GM12878 (cell line): Measurements from ENCODE around the gene ROBO1. TPM values are rescaled to one million over a fixed set of nuclear protein-coding genes. Genes with fewer than 3 reads are reported as not detected.
A peak's percentile ranks its signal among the peaks of the same experiment; 100 is the strongest.

Experiments
- ATAC-seq: fragments of 200-7000 bp; cut with Tn5 transposase; 3 replicates; pipeline ENCODE4 v1.9.1; 2020; ENCODE audit warnings: mild to moderate bottlenecking, moderate library complexity
- BruUV-seq: library from RNA; stranded (reverse); fragments of 400-500 nt; replicated peaks from 2 replicates; lab custom pipeline; 2021; lab: Mats Ljungman, UMichigan
- CTCF ChIA-PET: fragments of 300-600 bp; sonication (Branson Sonifier 250); formaldehyde crosslinking; extraction: SDS; loops from one replicate; lab custom pipeline; 2021; ENCODE audit warnings: inconsistent platforms; lab: Yijun Ruan, JAX
- POLR2A ChIA-PET: fragments of 350-600 bp; formaldehyde crosslinking; extraction: SDS; loops from one replicate; lab custom pipeline; 2021; ENCODE audit warnings: inconsistent platforms; lab: Charles Lee
- RAD21 ChIA-PET: fragments of 300-600 bp; sonication (Branson Sonifier 250); formaldehyde crosslinking; loops from one replicate; lab custom pipeline; 2023; ENCODE audit warnings: antibody characterized with exemption; ENCODE audit not compliant: unreplicated experiment; lab: Charles Lee
- SMC1A ChIA-PET: fragments of 300-600 bp; sonication (Branson Sonifier 250); formaldehyde crosslinking; loops from one replicate; lab custom pipeline; 2023; ENCODE audit not compliant: unreplicated experiment, uncharacterized antibody; lab: Charles Lee
- DNase-seq: peaks from one replicate; pipeline ENCODE4 v3.0.0-alpha.2; 2011; ENCODE audit warnings: low read depth, low spot score
- FAIRE-seq: peaks from 3 replicates; lab custom pipeline; 2011; peaks lifted over from hg19 to GRCh38; lab: Jason Lieb, UNC
- H2AFZ ChIP-seq: 2 replicates; pipeline ENCODE4 v1.6.0; 2011; ENCODE audit warnings: low read depth, low read length, control low read depth; ENCODE audit not compliant: control insufficient read depth
- H3K27ac ChIP-seq: 2 replicates; pipeline ENCODE4 v1.5.1; 2011; ENCODE audit warnings: control low read depth; ENCODE audit not compliant: control insufficient read depth, insufficient read depth
- H3K27me3 ChIP-seq, 2 experiments: replicated peaks in 1 of 2; 2 replicates each; pipeline versions ENCODE4 v1.6.0 to v1.6.1; 2011; ENCODE audit warnings: low read length in 1 of 2; ENCODE audit not compliant: control insufficient read depth in 2 of 2, insufficient read depth in 2 of 2
- H3K36me3 ChIP-seq, 2 experiments: 2 replicates each; pipeline ENCODE4 v1.5.1; 2011; ENCODE audit warnings: low read length in 1 of 2; ENCODE audit not compliant: control insufficient read depth in 2 of 2, insufficient read depth in 2 of 2
- H3K4me1 ChIP-seq: 2 replicates; pipeline ENCODE4 v1.6.1; 2011; ENCODE audit warnings: mild to moderate bottlenecking, low read length, moderate library complexity, mixed read lengths; ENCODE audit not compliant: control insufficient read depth, insufficient read depth
- H3K4me2 ChIP-seq: 2 replicates; pipeline ENCODE4 v1.6.0; 2011; ENCODE audit warnings: control low read depth; ENCODE audit not compliant: control insufficient read depth, insufficient read depth
- H3K4me3 ChIP-seq: fragments of 200-600 bp; sonication (generic); 2 replicates; pipeline ENCODE4 v1.5.1; 2016
- H3K79me2 ChIP-seq: 2 replicates; pipeline ENCODE4 v1.6.0; 2011; ENCODE audit warnings: low read length; ENCODE audit not compliant: control insufficient read depth, insufficient read depth
- H3K9ac ChIP-seq: 2 replicates; pipeline ENCODE4 v1.8.0; 2011; ENCODE audit warnings: low read length, control low read depth, mixed read lengths; ENCODE audit not compliant: control insufficient read depth, insufficient read depth
- H3K9me3 ChIP-seq: replicated peaks from 3 replicates; pipeline ENCODE4 v1.5.1; 2011; ENCODE audit warnings: mild to moderate bottlenecking, low read length; ENCODE audit not compliant: control insufficient read depth, insufficient read depth
- H4K20me1 ChIP-seq: 2 replicates; pipeline ENCODE4 v1.6.0; 2011; ENCODE audit not compliant: control insufficient read depth, insufficient read depth
- EGR1 ChIP-seq, 2 experiments: IDR thresholded peaks; 1 replicate in 1 of 2; 2 replicates in 1 of 2; pipeline ENCODE4 v1.6.1; 2011 to 2012; ENCODE audit warnings: low read depth in 2 of 2, low read length in 2 of 2, borderline replicate concordance in 1 of 2, mild to moderate bottlenecking in 1 of 2, moderate library complexity in 1 of 2
- ETV6 ChIP-seq, 2 experiments: fragments of 450-650 bp in 1 of 2; IDR thresholded peaks in 1 of 2; conservative IDR thresholded peaks in 1 of 2; 2 replicates each; pipeline ENCODE4 v1.6.1; 2014; ENCODE audit warnings: antibody characterized with exemption in 1 of 2, borderline replicate concordance in 1 of 2, low read depth in 1 of 2, mild to moderate bottlenecking in 1 of 2, moderate library complexity in 1 of 2
- HDAC2 ChIP-seq: fragments of 200-600 bp; sonication (generic); IDR thresholded peaks from 2 replicates; pipeline ENCODE4 v1.6.1; 2017
- POLR2AphosphoS5 ChIP-seq: IDR thresholded peaks from 2 replicates; pipeline ENCODE4 v1.6.1; 2011; ENCODE audit warnings: mild to moderate bottlenecking, low read length, inconsistent platforms
- RAD21 ChIP-seq: IDR thresholded peaks from 2 replicates; pipeline ENCODE4 v1.6.1; 2011; ENCODE audit warnings: mild to moderate bottlenecking, low read depth, low read length, moderate library complexity; ENCODE audit not compliant: insufficient read depth
- SMC3 ChIP-seq: IDR thresholded peaks from 2 replicates; pipeline ENCODE4 v1.6.1; 2011; ENCODE audit warnings: low read length, improper control_type of control experiment, borderline replicate concordance
- STAT1 ChIP-seq: fragments of 450-650 bp; conservative IDR thresholded peaks from 2 replicates; pipeline ENCODE4 v1.6.1; 2014; ENCODE audit warnings: antibody characterized with exemption, mild to moderate bottlenecking
- SUPT20H ChIP-seq: IDR thresholded peaks from 2 replicates; pipeline ENCODE4 v1.6.1; 2011; ENCODE audit warnings: low read depth, mild to moderate bottlenecking, low read length, moderate library complexity, borderline replicate concordance; ENCODE audit not compliant: control insufficient read depth
- YY1 ChIP-seq: IDR thresholded peaks from 2 replicates; pipeline ENCODE4 v1.6.1; 2011; ENCODE audit warnings: low read depth, mild to moderate bottlenecking, low read length
- in situ Hi-C: fragments of 300-500 bp; cut with MboI; formaldehyde crosslinking; loops from 9 replicates; pipeline ENCODE4 v1.14.3; 2018; ENCODE audit warnings: mixed read lengths
- intact Hi-C: fragments of 100-400 bp; cut with micrococcal nuclease; formaldehyde crosslinking; loops from one replicate; pipeline ENCODE4 v1.14.2; 2022; ENCODE audit not compliant: unreplicated experiment
- polyA plus RNA-seq, 11 experiments: library from polyadenylated mRNA; depleted of rRNA in 4 of 11; unstranded in 6 of 11; stranded (reverse) in 5 of 11; fragments of >200 nt; fragmentation: Nextera tagmentation in 4 of 11; fragmentation: Illumina TruSeq in 1 of 11; extraction: Ambion mirVana in 4 of 11; extraction: Trizol in 1 of 11; gene quantifications; 1 replicate in 1 of 11; 2 replicates in 10 of 11; pipeline versions ENCODE4 v1.2.1 to v1.2.3, GENCODE V29; 2011 to 2016; ENCODE audit warnings: inconsistent platforms in 2 of 11, missing spikeins in 2 of 11, low read depth in 1 of 11
- total RNA-seq, 4 experiments: library from RNA; depleted of rRNA in 3 of 4; stranded (reverse); fragments of >200 nt in 3 of 4; fragmentation: Illumina TruSeq in 1 of 4; extraction: Trizol in 1 of 4; gene quantifications; 2 replicates each; pipeline versions ENCODE4 v1.2.1 to v1.2.3, GENCODE V29; 2013 to 2021
- TF ChIP-seq, protein P1 (sequence below), 3 experiments: IDR thresholded peaks in 2 of 3; conservative IDR thresholded peaks in 1 of 3; 2 replicates each; pipeline ENCODE4 v1.5.1; 2011; ENCODE audit warnings: low read depth in 3 of 3, low read length in 3 of 3, mild to moderate bottlenecking in 3 of 3, control low read depth in 2 of 3, moderate library complexity in 2 of 3, inconsistent platforms in 1 of 3, mixed read lengths in 1 of 3; ENCODE audit not compliant: control insufficient read depth in 2 of 3, insufficient read depth in 1 of 3; ENCODE audit errors: extremely low read depth in 1 of 3
- TF ChIP-seq, protein P2 (sequence below): fragments of 450-650 bp; IDR thresholded peaks from 2 replicates; pipeline ENCODE4 v1.6.1; 2017; ENCODE audit warnings: mild to moderate bottlenecking, moderate library complexity
- TF ChIP-seq, protein P3 (sequence below): IDR thresholded peaks from 2 replicates; pipeline ENCODE4 v1.6.1; 2011; ENCODE audit warnings: low read depth, mild to moderate bottlenecking, low read length, moderate library complexity, borderline replicate concordance; ENCODE audit errors: extremely low read depth

The ROBO1 gene
- total and polyA plus RNA-seq, 10 of the 15 experiments (the other 5 are each of a cell fraction or from before 2014, with no cell fraction given), result 0.29 to 46.5 (median 1.2) TPM

DNA sequence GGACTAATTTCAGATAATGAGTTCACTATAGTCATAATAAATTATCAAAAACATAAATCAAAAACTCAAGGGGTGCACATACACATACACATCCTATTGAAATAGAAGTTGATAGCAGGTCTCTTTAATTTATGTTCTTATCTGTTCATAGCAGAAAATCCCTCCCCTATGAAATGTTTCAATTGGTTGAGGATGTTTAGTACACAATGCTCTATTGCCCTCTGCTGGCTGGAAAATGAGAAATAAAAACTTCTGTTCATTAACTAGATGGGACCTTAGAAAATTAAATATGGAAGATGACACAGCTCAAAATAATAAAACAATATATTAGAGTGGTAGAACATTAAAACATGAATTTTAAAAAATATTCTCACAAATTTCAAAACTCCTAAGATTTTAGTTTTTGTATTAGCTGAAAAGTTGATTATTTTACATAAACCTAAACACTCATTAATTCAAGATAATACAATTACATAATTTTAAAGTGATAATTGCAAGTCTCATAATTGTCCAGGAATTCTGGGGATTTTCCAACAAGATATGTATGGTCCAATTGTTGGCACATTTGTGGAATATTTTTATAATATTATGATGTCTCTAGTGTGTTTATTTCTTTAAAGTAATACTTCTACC is 735.0 kb downstream of the ROBO1 start:
- ChIA-PET RAD21 (interaction anchor here (0.6 to 5.9 kb wide), 25 partner anchors 10 to 410 kb away, joined by 3 to 56 read pairs (median 3); no protein-coding TSS in a partner anchor), SMC1A (interaction anchor here (0.7 to 4.4 kb wide), 24 partner anchors 9 to 722 kb away, joined by 3 to 55 read pairs (median 4); no protein-coding TSS in a partner anchor)
- Histone ChIP-seq H4K20me1 (no peaks in the 10 kb centered on the region), H3K9me3 (no peaks in the 10 kb centered on the region), H3K4me1 (no peaks in the 10 kb centered on the region), H3K4me3 (no peak overlapping the region), H3K79me2 (no peaks in the 10 kb centered on the region), H2AFZ (no peak overlapping the region), H3K36me3 (no peaks in the 10 kb centered on the region), H3K4me2 (no peak overlapping the region)
- peak; percentile 78 for ATAC-seq
- BruUV-seq, result no TSS peak
- no peak for DNase-seq
- TF ChIP-seq SUPT20H, result no peak
- TF ChIP-seq, protein P1, sequence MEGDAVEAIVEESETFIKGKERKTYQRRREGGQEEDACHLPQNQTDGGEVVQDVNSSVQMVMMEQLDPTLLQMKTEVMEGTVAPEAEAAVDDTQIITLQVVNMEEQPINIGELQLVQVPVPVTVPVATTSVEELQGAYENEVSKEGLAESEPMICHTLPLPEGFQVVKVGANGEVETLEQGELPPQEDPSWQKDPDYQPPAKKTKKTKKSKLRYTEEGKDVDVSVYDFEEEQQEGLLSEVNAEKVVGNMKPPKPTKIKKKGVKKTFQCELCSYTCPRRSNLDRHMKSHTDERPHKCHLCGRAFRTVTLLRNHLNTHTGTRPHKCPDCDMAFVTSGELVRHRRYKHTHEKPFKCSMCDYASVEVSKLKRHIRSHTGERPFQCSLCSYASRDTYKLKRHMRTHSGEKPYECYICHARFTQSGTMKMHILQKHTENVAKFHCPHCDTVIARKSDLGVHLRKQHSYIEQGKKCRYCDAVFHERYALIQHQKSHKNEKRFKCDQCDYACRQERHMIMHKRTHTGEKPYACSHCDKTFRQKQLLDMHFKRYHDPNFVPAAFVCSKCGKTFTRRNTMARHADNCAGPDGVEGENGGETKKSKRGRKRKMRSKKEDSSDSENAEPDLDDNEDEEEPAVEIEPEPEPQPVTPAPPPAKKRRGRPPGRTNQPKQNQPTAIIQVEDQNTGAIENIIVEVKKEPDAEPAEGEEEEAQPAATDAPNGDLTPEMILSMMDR (IDR thresholded peaks at IDR 0.05 in 2 of 3, conservative IDR thresholded peaks at IDR 0.05 in 1 of 3; ENCODE audit: control insufficient read depth in 2 of 3, extremely low read depth in 1 of 3, insufficient read depth in 1 of 3, low read depth in 3 of 3, low read length in 3 of 3), result peak; percentile 35 to 59 (median 35); a peak in 5 of 6 replicates
- TF ChIP-seq, protein P2, sequence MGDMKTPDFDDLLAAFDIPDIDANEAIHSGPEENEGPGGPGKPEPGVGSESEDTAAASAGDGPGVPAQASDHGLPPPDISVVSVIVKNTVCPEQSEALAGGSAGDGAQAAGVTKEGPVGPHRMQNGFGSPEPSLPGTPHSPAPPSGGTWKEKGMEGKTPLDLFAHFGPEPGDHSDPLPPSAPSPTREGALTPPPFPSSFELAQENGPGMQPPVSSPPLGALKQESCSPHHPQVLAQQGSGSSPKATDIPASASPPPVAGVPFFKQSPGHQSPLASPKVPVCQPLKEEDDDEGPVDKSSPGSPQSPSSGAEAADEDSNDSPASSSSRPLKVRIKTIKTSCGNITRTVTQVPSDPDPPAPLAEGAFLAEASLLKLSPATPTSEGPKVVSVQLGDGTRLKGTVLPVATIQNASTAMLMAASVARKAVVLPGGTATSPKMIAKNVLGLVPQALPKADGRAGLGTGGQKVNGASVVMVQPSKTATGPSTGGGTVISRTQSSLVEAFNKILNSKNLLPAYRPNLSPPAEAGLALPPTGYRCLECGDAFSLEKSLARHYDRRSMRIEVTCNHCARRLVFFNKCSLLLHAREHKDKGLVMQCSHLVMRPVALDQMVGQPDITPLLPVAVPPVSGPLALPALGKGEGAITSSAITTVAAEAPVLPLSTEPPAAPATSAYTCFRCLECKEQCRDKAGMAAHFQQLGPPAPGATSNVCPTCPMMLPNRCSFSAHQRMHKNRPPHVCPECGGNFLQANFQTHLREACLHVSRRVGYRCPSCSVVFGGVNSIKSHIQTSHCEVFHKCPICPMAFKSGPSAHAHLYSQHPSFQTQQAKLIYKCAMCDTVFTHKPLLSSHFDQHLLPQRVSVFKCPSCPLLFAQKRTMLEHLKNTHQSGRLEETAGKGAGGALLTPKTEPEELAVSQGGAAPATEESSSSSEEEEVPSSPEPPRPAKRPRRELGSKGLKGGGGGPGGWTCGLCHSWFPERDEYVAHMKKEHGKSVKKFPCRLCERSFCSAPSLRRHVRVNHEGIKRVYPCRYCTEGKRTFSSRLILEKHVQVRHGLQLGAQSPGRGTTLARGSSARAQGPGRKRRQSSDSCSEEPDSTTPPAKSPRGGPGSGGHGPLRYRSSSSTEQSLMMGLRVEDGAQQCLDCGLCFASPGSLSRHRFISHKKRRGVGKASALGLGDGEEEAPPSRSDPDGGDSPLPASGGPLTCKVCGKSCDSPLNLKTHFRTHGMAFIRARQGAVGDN, result no peak
- peak; percentile 90; the same call in 1 of the 2 replicates for TF ChIP-seq SMC3
- TF ChIP-seq, protein P3, sequence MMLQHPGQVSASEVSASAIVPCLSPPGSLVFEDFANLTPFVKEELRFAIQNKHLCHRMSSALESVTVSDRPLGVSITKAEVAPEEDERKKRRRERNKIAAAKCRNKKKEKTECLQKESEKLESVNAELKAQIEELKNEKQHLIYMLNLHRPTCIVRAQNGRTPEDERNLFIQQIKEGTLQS, result no peak
- TF ChIP-seq RAD21, result peak; percentile 77
- TF ChIP-seq YY1, result no peak
- no peak for TF ChIP-seq HDAC2
- TF ChIP-seq STAT1, result no peak
- no peak for TF ChIP-seq EGR1 (IDR thresholded peaks at IDR 0.05; ENCODE audit: borderline replicate concordance in 1 of 2, low read depth in 2 of 2, low read length in 2 of 2)
- no peak for TF ChIP-seq ETV6 (conservative IDR thresholded peaks at IDR 0.05 in 1 of 2, IDR thresholded peaks at IDR 0.05 in 1 of 2; ENCODE audit: borderline replicate concordance in 1 of 2, low read depth in 1 of 2)
- no peak for TF ChIP-seq POLR2AphosphoS5
- TF ChIP-seq, all 136 proteins: peak for 3
- H3K27ac ChIP-seq, result no peak overlapping the region
- POLR2A ChIA-PET, result no interaction called here
- intact Hi-C loops, result loop anchor here (1.0 kb wide), 1 partner anchor 374 kb away; no protein-coding TSS in a partner anchor
- FAIRE-seq, result no peak
- H3K27me3 ChIP-seq, result no peaks in the 10 kb centered on the region
- CTCF ChIA-PET, result interaction anchor here (0.5 to 6.2 kb wide), 19 partner anchors 13 to 813 kb away, joined by 3 to 104 read pairs (median 4); no protein-coding TSS in a partner anchor
- in situ Hi-C loops, result no loop called here
- H3K9ac ChIP-seq, result no peak overlapping the region
